Activated naive CD4-positive, alpha-beta T cell treated with anti-CD3 and anti-CD28 coated beads for 36 hours (primary cell): ENCODE data around the gene SLC26A9. TPM values are rescaled to one million over a fixed set of nuclear protein-coding genes. Genes with fewer than 3 reads are reported as not detected.

ENCODE experiments used
- CTCF ChIA-PET: fragments of 350-600 bp; sonication (Branson Sonifier 250); formaldehyde crosslinking; loops from one replicate; lab custom pipeline; 2021; ENCODE audit warnings: antibody characterized with exemption; lab: Charles Lee
- DNase-seq: peaks from one replicate; pipeline ENCODE4 v3.0.0-alpha.2; 2020
- H3K27ac Mint-ChIP-seq: one replicate; pipeline ENCODE4 v1.8.0; 2021; ENCODE audit warnings: mild to moderate bottlenecking, mixed read lengths
- H3K27me3 Mint-ChIP-seq: one replicate; pipeline ENCODE4 v1.8.0; 2021; ENCODE audit warnings: low read depth, mixed read lengths
- H3K36me3 Mint-ChIP-seq: one replicate; pipeline ENCODE4 v1.8.0; 2021; ENCODE audit warnings: low read depth, mixed read lengths
- H3K4me1 Mint-ChIP-seq: one replicate; pipeline ENCODE4 v1.8.0; 2021; ENCODE audit warnings: low read depth, mixed read lengths
- H3K4me3 Mint-ChIP-seq: one replicate; pipeline ENCODE4 v1.8.0; 2021; ENCODE audit warnings: mild to moderate bottlenecking, moderate library complexity, mixed read lengths
- H3K9me3 Mint-ChIP-seq: one replicate; pipeline ENCODE4 v1.8.0; 2021; ENCODE audit warnings: mixed read lengths
- intact Hi-C: fragments of 100-400 bp; cut with micrococcal nuclease; formaldehyde crosslinking; loops from one replicate; pipeline ENCODE4 v1.15.1; 2023
- total RNA-seq, 2 experiments: library from RNA; stranded (reverse); gene quantifications; one replicate each; pipeline ENCODE4 v1.2.3, GENCODE V29; 2021

Gene SLC26A9
- total RNA-seq, 2 experiments from 2014 or later, result not detected

DNA sequence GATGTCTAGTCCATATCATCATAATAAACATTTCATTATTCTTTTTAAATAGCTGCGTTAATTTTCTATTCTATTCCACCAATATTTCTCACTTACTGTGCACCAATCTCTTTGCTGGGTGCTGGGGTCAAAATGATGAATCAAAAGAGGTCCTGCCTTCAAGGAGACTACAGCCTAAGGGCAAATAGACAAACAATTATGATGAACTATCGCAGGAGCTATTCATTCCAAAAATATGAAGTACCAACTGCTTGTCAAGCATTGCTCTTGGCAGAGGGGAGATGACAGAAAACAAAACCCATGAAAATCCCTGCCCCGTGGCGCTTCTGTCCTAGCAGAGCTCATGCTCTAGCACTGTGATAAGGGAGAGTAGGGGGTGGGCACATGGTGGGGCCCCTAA lies 28.8 kb upstream of the SLC26A9 start:
- CTCF ChIA-PET, result interaction anchor here (2.3 kb wide), 1 partner anchor 313 kb away, joined by 5 read pairs; no protein-coding TSS in a partner anchor
- Mint-ChIP-seq H3K9me3 (peaks cover 2% of the 10 kb centered on the region), H3K36me3 (no peaks in the 10 kb centered on the region), H3K27ac (no peak overlapping the region), H3K4me3 (no peak overlapping the region), H3K27me3 (no peaks in the 10 kb centered on the region), H3K4me1 (no peaks in the 10 kb centered on the region)
- peak; percentile 3 for DNase-seq
- intact Hi-C loops, result loop anchor here (10.0 kb wide), 1 partner anchor 447 kb away; no protein-coding TSS in a partner anchor

DNA sequence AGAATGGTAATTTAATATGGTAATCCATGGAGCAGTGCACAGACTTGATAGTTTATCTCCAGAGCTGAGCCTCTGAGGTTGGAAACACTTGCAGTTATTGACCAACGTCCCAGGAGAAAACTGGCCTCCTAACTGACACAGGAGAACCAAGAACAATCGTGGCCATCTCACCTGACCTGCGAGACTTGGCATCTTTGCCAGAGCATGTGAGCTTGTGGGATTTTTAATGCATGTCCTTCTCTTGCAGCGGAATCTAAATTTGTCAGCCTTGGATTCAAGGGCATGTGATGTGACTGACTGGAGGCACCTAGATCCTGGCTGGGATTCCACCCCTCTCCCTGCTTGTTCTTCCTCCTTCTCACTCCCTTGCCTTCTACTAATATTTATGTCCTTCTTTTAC lies 27.8 kb upstream of the SLC26A9 start:
- H3K4me1 Mint-ChIP-seq, result no peaks in the 10 kb centered on the region
- H3K27ac Mint-ChIP-seq, result no peak overlapping the region
- no peak overlapping the region for H3K4me3 Mint-ChIP-seq
- H3K27me3 Mint-ChIP-seq, result no peaks in the 10 kb centered on the region
- DNase-seq, result peak; percentile 0
- CTCF ChIA-PET, result interaction anchor here (0.5 to 2.3 kb wide), 5 partner anchors 27 to 312 kb away, joined by 3 to 5 read pairs (median 4); no protein-coding TSS in a partner anchor
- H3K36me3 Mint-ChIP-seq, result no peaks in the 10 kb centered on the region
- intact Hi-C loops, result loop anchor here (10.0 kb wide), 1 partner anchor 446 kb away; no protein-coding TSS in a partner anchor
- H3K9me3 Mint-ChIP-seq, result peaks cover 2% of the 10 kb centered on the region

DNA sequence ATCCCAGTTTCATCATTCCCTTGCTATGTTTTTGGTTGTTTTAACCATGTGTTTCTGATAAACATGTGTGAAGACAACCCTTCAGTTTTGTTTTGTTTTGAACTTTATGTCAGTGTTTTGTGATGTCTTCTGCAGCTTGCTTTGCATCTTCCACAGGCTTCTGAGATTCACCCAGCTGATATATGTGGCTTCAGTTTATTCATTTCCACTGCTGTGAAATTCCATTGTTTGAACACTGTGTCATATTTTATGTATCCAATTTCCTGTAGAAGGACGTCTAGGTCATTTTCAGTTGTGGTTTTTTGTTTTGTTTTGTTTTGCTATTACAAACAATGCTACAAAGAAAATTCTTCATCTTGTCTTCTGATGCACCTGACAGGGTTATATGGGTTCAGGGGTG lies 27.2 kb upstream of the SLC26A9 start:
- Mint-ChIP-seq H3K27me3 (no peaks in the 10 kb centered on the region), H3K27ac (no peak overlapping the region), H3K36me3 (no peaks in the 10 kb centered on the region), H3K9me3 (peaks cover 2% of the 10 kb centered on the region), H3K4me3 (no peak overlapping the region), H3K4me1 (no peaks in the 10 kb centered on the region)
- CTCF ChIA-PET, result interaction anchor here (1.3 to 2.3 kb wide), 3 partner anchors 26 to 312 kb away, joined by 3 to 5 read pairs (median 4); no protein-coding TSS in a partner anchor
- DNase-seq, result no peak
- intact Hi-C loops, result loop anchor here (10.0 kb wide), 1 partner anchor 446 kb away; no protein-coding TSS in a partner anchor

DNA sequence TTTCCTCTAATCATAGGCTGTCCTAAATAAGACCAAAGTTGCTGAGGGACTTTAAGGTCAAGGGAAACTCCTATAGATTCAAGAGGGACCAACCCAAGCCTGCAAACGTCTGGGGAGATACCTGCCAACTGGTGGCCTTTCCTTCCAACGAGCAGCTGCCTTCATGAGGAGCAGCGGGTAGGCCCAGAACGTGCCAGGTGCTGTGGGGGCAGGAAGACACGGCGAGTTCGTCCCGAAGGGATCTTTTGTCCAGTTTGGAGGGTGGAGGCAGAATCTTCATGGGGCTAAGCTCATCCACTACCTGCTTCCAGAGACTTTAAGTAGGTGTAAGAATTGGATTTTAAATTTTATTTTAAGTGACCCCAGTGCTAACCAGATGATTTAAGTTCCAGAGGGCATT lies 26.0 kb upstream of the SLC26A9 start:
- DNase-seq, result peak; percentile 1
- Mint-ChIP-seq H3K36me3 (no peaks in the 10 kb centered on the region), H3K27me3 (no peaks in the 10 kb centered on the region), H3K4me3 (no peak overlapping the region), H3K4me1 (no peaks in the 10 kb centered on the region), H3K27ac (no peak overlapping the region), H3K9me3 (peaks cover 2% of the 10 kb centered on the region)
- intact Hi-C loops, result no loop called here
- CTCF ChIA-PET, result interaction anchor here (0.5 to 3.1 kb wide), 4 partner anchors 9 to 58 kb away, joined by 3 to 12 read pairs (median 6); no protein-coding TSS in a partner anchor

DNA sequence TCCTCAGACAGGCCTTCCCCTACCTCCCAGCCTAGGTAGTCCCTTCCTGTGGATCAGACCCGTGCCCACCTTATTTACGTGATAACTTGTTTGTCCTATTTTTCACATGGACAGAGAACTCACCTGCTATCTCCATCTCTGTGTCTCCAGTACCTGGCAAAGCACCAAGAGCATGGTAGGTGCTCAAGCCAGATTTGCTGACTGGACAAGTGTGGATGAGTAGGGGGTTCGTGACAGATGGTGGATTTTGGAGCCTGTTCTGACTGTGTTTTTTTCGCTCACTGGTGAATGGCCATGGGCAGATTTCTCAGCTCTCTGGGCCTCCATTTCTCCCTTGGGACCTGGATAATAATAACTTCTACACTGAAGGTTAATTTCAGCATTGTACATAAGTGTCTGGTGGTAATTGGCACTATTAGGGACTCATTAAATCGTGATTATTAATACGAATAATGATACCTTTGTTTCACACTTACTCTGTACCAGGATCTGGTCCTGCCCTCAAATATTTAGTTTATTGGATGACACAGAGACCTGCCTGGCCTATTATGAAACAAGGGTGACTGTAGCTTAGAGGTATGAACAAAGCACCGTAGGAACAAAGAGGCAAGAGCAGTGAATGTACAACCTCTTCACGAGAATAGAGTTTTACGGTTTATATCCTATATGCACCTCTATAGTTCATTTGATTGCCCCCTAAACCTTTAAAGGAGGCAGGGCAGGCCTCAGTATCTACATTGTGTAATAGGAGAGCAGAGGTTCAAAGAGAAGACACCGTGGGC lies 24.5 kb upstream of the SLC26A9 start:
- no peaks in the 10 kb centered on the region for H3K9me3 Mint-ChIP-seq
- DNase-seq, result no peak
- no peak overlapping the region for H3K4me3 Mint-ChIP-seq
- H3K36me3 Mint-ChIP-seq, result no peaks in the 10 kb centered on the region
- CTCF ChIA-PET, result interaction anchor here (0.9 to 3.1 kb wide), 3 partner anchors 10 to 304 kb away, joined by 4 to 12 read pairs (median 6); no protein-coding TSS in a partner anchor
- no peaks in the 10 kb centered on the region for H3K4me1 Mint-ChIP-seq
- H3K27me3 Mint-ChIP-seq, result no peaks in the 10 kb centered on the region
- H3K27ac Mint-ChIP-seq, result no peak overlapping the region
- intact Hi-C loops, result no loop called here

DNA sequence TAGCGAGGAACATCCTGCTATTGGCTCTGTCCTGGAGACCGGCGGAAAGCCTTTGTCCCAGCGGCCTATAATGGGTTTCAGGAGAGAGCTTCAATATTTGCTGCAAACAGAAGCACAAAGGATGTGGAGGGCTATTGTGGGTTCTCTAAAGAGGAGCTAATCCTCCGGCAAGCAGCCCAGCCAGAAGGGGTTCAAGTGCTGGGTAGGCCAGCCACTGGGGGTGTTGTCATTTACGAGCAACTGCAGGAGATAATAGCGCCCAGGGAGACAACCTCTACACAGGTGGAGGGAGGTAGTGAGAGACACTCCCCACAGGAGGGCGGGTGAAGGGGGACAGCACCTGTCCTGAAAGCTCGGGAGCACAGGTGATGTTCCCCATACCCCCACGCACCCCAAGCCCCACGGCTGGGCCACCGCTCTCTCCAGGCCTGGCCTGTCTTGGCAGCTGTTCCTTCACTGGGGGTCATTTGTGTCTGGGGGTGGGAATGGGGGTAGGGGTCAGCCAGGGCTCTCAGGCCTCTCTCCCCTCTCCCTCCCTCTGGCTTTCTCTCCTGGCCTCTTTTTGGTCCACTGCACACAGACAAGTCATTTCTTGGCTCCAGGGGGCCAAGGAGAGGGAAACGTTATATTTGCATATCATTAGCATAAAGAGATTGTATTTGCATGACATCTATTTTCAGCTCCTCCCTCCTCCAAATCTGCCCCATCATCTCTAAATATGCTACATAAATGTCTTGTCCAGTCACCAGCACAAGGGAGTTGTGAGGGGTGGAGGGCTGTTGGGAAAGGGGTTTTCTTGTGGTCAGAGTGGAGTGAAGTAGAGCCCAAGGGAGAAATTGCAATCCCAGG lies 22.0 kb upstream of the SLC26A9 start:
- no peak for DNase-seq
- intact Hi-C loops, result no loop called here
- no peaks in the 10 kb centered on the region for H3K9me3 Mint-ChIP-seq
- no peaks in the 10 kb centered on the region for H3K36me3 Mint-ChIP-seq
- H3K4me1 Mint-ChIP-seq, result peaks cover 10% of the 10 kb centered on the region
- CTCF ChIA-PET, result interaction anchor here (2.4 kb wide), 1 partner anchor 12 kb away, joined by 12 read pairs; no protein-coding TSS in a partner anchor
- peaks cover 4% of the 10 kb centered on the region for H3K27me3 Mint-ChIP-seq
- no peak overlapping the region for H3K27ac Mint-ChIP-seq
- H3K4me3 Mint-ChIP-seq, result no peak overlapping the region

DNA sequence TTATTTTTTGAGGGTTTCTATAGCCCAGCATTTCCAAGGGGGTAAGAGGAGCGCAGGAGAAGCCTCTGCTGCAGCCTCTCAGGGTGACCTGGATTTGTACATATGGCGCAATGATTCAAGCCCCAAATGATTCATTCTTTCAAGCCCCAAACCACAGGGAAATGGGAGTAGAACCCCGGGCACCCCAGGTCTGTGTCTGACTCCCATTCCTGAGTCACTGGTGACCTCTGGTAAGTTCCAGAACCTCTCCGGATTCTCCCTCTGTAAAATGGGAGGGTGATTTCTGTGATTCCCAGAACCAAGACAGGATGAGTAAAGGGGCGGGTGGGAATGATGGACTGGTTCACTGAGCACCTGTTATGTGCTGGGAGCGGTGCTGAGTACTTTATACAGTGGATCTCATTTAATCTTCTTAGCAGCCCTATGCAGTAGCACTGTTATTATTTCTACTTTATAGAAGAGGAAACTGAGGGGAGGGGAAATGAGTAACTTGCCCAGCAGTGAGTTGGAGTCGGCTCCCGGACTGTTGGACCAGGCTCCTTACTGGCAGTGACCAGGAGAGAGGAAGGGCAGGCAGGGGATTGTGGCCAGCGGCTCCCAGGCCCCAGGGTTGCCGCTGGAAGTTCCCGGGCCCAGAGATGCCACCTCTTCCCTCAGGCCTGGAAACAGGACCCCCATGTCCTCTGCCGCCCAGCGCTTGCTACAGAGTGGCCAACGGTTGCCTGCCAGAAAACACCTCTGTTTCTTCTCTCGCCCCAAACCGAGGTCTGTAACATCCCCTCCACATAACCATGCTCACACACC lies 20.3 kb upstream of the SLC26A9 start:
- CTCF ChIA-PET, result interaction anchor here (1.1 to 2.4 kb wide), 2 partner anchors 14 kb away, joined by 5 to 12 read pairs; no protein-coding TSS in a partner anchor
- intact Hi-C loops, result no loop called here
- no peaks in the 10 kb centered on the region for H3K9me3 Mint-ChIP-seq
- peaks cover 10% of the 10 kb centered on the region for H3K27me3 Mint-ChIP-seq
- H3K4me3 Mint-ChIP-seq, result no peak overlapping the region
- H3K27ac Mint-ChIP-seq, result no peak overlapping the region
- no peak for DNase-seq
- peaks cover 10% of the 10 kb centered on the region for H3K4me1 Mint-ChIP-seq
- H3K36me3 Mint-ChIP-seq, result no peaks in the 10 kb centered on the region

DNA sequence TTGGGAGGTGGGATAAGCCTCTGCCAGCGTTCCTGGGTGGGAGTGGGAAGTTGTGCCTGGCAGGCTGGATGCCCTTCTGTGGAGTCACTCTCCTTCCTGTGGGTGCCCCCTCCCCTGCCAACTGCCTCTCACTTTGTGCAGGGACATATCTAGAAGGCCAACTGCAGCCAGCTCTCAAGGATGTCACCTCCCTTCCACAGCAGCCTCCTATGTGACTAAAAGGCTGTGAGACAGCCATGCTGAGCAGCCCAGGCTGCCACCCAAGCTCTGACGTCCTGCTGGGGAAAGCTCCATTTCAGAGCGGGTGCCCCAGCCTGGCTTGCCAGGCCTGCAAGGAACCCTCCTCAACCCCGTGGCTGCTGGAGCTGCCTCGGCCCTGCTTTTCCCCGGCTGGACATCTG lies 19.6 kb upstream of the SLC26A9 start:
- H3K27me3 Mint-ChIP-seq, result peaks cover 10% of the 10 kb centered on the region
- no peak overlapping the region for H3K4me3 Mint-ChIP-seq
- CTCF ChIA-PET, result interaction anchor here (1.1 kb wide), 1 partner anchor 14 kb away, joined by 5 read pairs; no protein-coding TSS in a partner anchor
- no peaks in the 10 kb centered on the region for H3K9me3 Mint-ChIP-seq
- H3K27ac Mint-ChIP-seq, result no peak overlapping the region
- peaks cover 10% of the 10 kb centered on the region for H3K4me1 Mint-ChIP-seq
- no peak for DNase-seq
- H3K36me3 Mint-ChIP-seq, result no peaks in the 10 kb centered on the region
- intact Hi-C loops, result no loop called here

DNA sequence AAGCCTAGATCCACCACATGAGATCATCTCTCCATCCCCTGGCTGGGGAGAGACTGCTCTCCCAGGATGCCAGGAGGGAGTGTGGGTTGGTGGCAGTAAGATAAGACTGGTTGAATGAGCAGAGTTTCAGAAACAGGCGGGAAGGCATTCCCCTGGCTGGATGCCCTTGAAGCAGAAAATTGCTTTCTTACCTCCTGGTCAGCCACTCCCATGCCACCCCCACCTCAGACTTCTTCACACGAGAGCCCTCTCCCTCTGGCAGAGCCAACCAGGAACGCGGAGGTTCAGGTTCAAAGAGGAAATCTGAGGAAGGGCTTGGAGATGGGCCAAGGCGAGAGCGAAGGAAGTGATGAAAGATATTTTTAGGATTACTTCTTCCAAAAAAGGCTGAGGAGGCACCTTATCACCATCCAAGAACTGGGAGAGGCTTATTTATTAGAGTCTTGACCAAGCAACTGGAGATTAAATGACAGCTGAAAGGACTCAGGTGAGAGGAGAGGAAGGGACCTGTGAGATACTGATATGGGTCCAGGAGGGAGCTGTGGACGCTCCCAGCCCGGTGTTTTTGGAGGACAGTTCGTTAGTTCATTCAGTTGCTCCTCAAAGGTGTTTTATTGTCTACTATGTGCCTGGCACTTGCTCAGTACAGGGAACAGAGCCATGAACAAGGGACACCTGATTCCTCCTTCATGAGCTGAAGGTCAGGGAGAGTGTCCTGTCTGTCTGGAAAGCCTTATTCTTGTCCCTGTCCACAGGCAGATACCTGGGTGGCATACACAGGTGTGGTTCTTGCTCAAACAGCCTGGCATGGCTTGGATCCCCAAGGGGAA lies 18.9 kb upstream of the SLC26A9 start:
- no peak overlapping the region for H3K4me3 Mint-ChIP-seq
- H3K27ac Mint-ChIP-seq, result no peak overlapping the region
- DNase-seq, result no peak
- CTCF ChIA-PET, result interaction anchor here (1.1 to 1.8 kb wide), 2 partner anchors 15 kb away, joined by 4 to 5 read pairs; no protein-coding TSS in a partner anchor
- H3K27me3 Mint-ChIP-seq, result peaks cover 10% of the 10 kb centered on the region
- no peaks in the 10 kb centered on the region for H3K9me3 Mint-ChIP-seq
- H3K4me1 Mint-ChIP-seq, result peaks cover 10% of the 10 kb centered on the region
- H3K36me3 Mint-ChIP-seq, result no peaks in the 10 kb centered on the region
- intact Hi-C loops, result no loop called here

DNA sequence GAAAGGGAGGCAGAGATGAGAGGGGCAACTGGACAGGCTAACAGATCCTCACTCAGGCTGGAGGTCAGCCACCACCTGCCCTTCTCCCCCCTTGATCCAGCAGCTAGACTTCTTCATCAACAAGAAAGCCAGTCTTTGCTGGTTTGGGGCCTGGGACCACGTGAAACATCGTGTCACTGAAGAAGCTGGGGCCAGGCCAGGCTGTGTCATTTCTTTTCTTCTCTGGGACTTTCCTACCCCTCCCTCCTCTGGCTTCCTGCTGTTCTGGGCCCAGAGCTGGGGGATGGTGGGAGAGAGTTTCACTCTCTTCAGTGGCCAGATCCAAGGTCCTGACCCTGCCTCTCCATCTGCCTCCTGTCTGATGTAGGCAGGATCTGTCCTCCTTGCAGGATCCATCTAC lies 18.1 kb upstream of the SLC26A9 start:
- intact Hi-C loops, result no loop called here
- H3K27ac Mint-ChIP-seq, result no peak overlapping the region
- CTCF ChIA-PET, result interaction anchor here (1.8 kb wide), 1 partner anchor 16 kb away, joined by 4 read pairs; no protein-coding TSS in a partner anchor
- peak; percentile 78 for DNase-seq
- peaks cover 10% of the 10 kb centered on the region for H3K27me3 Mint-ChIP-seq
- H3K4me3 Mint-ChIP-seq, result no peak overlapping the region
- H3K36me3 Mint-ChIP-seq, result no peaks in the 10 kb centered on the region
- no peaks in the 10 kb centered on the region for H3K9me3 Mint-ChIP-seq
- H3K4me1 Mint-ChIP-seq, result peaks cover 10% of the 10 kb centered on the region

DNA sequence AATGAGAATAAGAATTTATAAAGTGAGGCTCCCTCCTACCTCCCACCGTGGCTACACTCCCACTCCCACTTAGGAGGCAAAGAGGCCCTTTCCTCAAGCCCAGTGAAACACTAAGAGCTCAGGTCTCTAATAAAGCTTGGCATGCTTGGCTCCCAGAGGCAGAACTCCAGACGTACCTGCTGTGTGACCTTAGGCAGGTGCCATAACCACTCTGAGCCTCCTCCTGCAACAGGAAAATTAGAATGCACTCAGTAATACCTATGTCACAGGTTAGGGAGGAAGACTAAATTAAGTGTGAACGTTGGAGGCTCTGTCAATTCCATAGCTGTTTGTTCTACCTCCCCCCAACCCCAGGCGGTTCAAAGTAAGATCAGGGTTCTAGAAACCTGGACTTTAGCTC lies 16.5 kb upstream of the SLC26A9 start:
- intact Hi-C loops, result no loop called here
- DNase-seq, result no peak
- peaks cover 10% of the 10 kb centered on the region for H3K4me1 Mint-ChIP-seq
- CTCF ChIA-PET, result interaction anchor here (0.8 to 2.4 kb wide), 2 partner anchors 17 to 40 kb away, joined by 3 to 12 read pairs; no protein-coding TSS in a partner anchor
- no peaks in the 10 kb centered on the region for H3K36me3 Mint-ChIP-seq
- H3K27ac Mint-ChIP-seq, result no peak overlapping the region
- peaks cover 14% of the 10 kb centered on the region for H3K27me3 Mint-ChIP-seq
- no peak overlapping the region for H3K4me3 Mint-ChIP-seq
- no peaks in the 10 kb centered on the region for H3K9me3 Mint-ChIP-seq
